ENCODE results near the gene RALB. TPM values are rescaled to one million over a fixed set of nuclear protein-coding genes. Genes with fewer than 3 reads are reported as not detected.

Gene RALB
- total RNA-seq, 2 experiments from 2014 or later, result 3.1 to 3.6 TPM

DNA sequence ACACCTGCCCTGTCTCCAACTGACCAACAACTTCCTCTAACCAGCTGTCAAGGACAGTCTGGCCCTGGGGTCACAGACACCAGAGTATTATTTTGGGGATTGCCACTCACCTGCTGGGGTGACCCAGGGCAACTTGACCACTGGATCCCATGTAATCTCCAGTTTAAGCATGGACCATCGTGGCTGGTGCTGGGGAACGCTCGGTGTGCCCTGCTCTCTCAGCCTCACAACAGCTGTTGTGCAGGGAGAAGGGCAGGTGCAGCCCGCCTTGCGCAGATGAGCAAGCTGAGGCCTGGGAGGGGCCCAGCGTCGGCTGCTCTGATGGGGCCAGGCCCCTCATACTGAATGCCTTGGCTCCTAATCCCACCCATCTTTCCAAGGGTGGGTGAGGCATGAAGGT lies 72.3 kb downstream of the RALB start:
- H3K36me3 Mint-ChIP-seq (ENCODE audit: low read depth), result no peaks in the 10 kb centered on the region
- CTCF ChIA-PET, result no interaction called here
- Histone ChIP-seq H3K4me1 (ENCODE audit: insufficient read depth, low read length) (peaks cover 4% of the 10 kb centered on the region), H3K27me3 (ENCODE audit: control insufficient read depth in 1 of 2, insufficient read depth in 2 of 2, low read length in 2 of 2) (peaks cover 0 to 4% of the 10 kb centered on the region in 2 experiments), H3K36me3 (ENCODE audit: insufficient read depth, low read length) (no peaks in the 10 kb centered on the region), H3K4me3 (ENCODE audit: low read length) (no peak overlapping the region), H3K9me3 (ENCODE audit: control insufficient read depth in 1 of 2, insufficient read depth in 1 of 2, low read length in 2 of 2) (no peaks in the 10 kb centered on the region), H3K27ac (ENCODE audit: low read depth in 1 of 2, low read length in 2 of 2) (no peak overlapping the region)
- no peak for ATAC-seq (ENCODE audit: poor library complexity)
- intact Hi-C loops (cut with DNase I, micrococcal nuclease), result no loop called here
- no peak overlapping the region for H3K4me3 Mint-ChIP-seq
- no peaks in the 10 kb centered on the region for H3K27me3 Mint-ChIP-seq
- no peaks in the 10 kb centered on the region for H3K9me3 Mint-ChIP-seq
- no peak for DNase-seq
- no peak overlapping the region for H3K27ac Mint-ChIP-seq
- TF ChIP-seq, protein P1, sequence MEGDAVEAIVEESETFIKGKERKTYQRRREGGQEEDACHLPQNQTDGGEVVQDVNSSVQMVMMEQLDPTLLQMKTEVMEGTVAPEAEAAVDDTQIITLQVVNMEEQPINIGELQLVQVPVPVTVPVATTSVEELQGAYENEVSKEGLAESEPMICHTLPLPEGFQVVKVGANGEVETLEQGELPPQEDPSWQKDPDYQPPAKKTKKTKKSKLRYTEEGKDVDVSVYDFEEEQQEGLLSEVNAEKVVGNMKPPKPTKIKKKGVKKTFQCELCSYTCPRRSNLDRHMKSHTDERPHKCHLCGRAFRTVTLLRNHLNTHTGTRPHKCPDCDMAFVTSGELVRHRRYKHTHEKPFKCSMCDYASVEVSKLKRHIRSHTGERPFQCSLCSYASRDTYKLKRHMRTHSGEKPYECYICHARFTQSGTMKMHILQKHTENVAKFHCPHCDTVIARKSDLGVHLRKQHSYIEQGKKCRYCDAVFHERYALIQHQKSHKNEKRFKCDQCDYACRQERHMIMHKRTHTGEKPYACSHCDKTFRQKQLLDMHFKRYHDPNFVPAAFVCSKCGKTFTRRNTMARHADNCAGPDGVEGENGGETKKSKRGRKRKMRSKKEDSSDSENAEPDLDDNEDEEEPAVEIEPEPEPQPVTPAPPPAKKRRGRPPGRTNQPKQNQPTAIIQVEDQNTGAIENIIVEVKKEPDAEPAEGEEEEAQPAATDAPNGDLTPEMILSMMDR (IDR thresholded peaks at IDR 0.05), result no peak
- H3K4me1 Mint-ChIP-seq (ENCODE audit: low read depth), result no peaks in the 10 kb centered on the region
- POLR2A ChIA-PET, result no interaction called here

- no peaks in the 10 kb centered on the region for H3K9me3 Mint-ChIP-seq
- ChIA-PET CTCF (interaction anchor here (0.7 kb wide), 1 partner anchor 126 kb away, joined by 6 read pairs; no protein-coding TSS in a partner anchor), POLR2A (no interaction called here)
- no peak for ATAC-seq (ENCODE audit: poor library complexity)
- H3K4me1 ChIP-seq (ENCODE audit: insufficient read depth, low read length), result peaks cover 4% of the 10 kb centered on the region
- H3K36me3 ChIP-seq (ENCODE audit: insufficient read depth, low read length), result no peaks in the 10 kb centered on the region
- H3K36me3 Mint-ChIP-seq (ENCODE audit: low read depth), result no peaks in the 10 kb centered on the region
- no peak overlapping the region for H3K27ac Mint-ChIP-seq
- intact Hi-C loops (cut with DNase I, micrococcal nuclease), result no loop called here
- H3K4me1 Mint-ChIP-seq (ENCODE audit: low read depth), result no peaks in the 10 kb centered on the region
- TF ChIP-seq, protein P1 (IDR thresholded peaks at IDR 0.05), result no peak
- H3K27me3 Mint-ChIP-seq, result peaks cover 8% of the 10 kb centered on the region
- H3K4me3 Mint-ChIP-seq, result no peak overlapping the region
- H3K27me3 ChIP-seq (ENCODE audit: control insufficient read depth in 1 of 2, insufficient read depth in 2 of 2, low read length in 2 of 2), result peaks cover 0 to 4% of the 10 kb centered on the region in 2 experiments
- H3K9me3 ChIP-seq (ENCODE audit: control insufficient read depth in 1 of 2, insufficient read depth in 1 of 2, low read length in 2 of 2), result no peaks in the 10 kb centered on the region
- no peak overlapping the region for H3K4me3 ChIP-seq (ENCODE audit: low read length)
- DNase-seq, result no peak
- no peak overlapping the region for H3K27ac ChIP-seq (ENCODE audit: low read depth in 1 of 2, low read length in 2 of 2)
Measured at GRCh38 chr2:120326066-120326465, 73.4 kb downstream of the RALB start.

GRCh38 chr2:120330946-120331822 lies 78.5 kb downstream of the RALB start:
- no peaks in the 10 kb centered on the region for H3K36me3 ChIP-seq (ENCODE audit: insufficient read depth, low read length)
- H3K9me3 ChIP-seq (ENCODE audit: control insufficient read depth in 1 of 2, insufficient read depth in 1 of 2, low read length in 2 of 2), result peaks cover 0 to 3% of the 10 kb centered on the region in 2 experiments
- no peak for DNase-seq
- no peak overlapping the region for H3K4me3 ChIP-seq (ENCODE audit: low read length)
- peaks cover 42% of the 10 kb centered on the region for H3K27me3 Mint-ChIP-seq
- TF ChIP-seq, protein P1 (IDR thresholded peaks at IDR 0.05), result no peak
- no peak overlapping the region for H3K27ac Mint-ChIP-seq
- H3K36me3 Mint-ChIP-seq (ENCODE audit: low read depth), result no peaks in the 10 kb centered on the region
- H3K4me1 ChIP-seq (ENCODE audit: insufficient read depth, low read length), result no peaks in the 10 kb centered on the region
- ChIA-PET CTCF (no interaction called here), POLR2A (no interaction called here)
- peaks cover 0 to 7% of the 10 kb centered on the region in 2 experiments for H3K27me3 ChIP-seq (ENCODE audit: control insufficient read depth in 1 of 2, insufficient read depth in 2 of 2, low read length in 2 of 2)
- no peaks in the 10 kb centered on the region for H3K4me1 Mint-ChIP-seq (ENCODE audit: low read depth)
- intact Hi-C loops (cut with DNase I, micrococcal nuclease), result no loop called here
- no peak for ATAC-seq (ENCODE audit: poor library complexity)
- H3K4me3 Mint-ChIP-seq, result no peak overlapping the region
- no peak overlapping the region for H3K27ac ChIP-seq (ENCODE audit: low read depth in 1 of 2, low read length in 2 of 2)
- no peaks in the 10 kb centered on the region for H3K9me3 Mint-ChIP-seq

All from CD4-positive, alpha-beta T cell (primary cell).